ENCODE results near the gene TRPC4AP. TPM values are rescaled to one million over a fixed set of nuclear protein-coding genes. Genes with fewer than 3 reads are reported as not detected.
"Not testable (repeated sequence)": the region's sequence is repeated elsewhere in the genome, so short reads cannot be mapped to it uniquely, and the experiment has no call there.

The TRPC4AP gene
- total RNA-seq, 2 donors from 2014 or later, result 32.4 to 39.2 TPM

DNA sequence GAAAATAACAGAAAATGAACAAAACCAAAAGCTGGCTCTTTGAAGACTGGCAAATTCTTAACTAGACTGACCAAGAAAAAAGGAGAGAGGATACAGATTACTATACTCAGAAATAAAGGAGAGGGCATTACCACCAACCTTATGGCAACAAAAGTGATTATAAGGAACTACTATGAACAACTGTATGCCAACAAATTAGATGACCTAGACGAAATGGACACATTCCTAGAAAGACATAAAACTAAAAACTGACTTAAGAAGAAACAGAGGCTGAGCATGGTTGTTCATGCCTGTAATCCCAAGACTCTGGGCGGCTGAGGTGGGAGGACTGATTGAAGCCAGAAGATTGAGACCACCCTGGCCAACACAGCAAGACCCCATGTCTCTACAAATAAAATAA lies 33.5 kb downstream of the TRPC4AP start:
- H3K9me3 ChIP-seq, result no peaks in the 10 kb centered on the region
- DNase-seq (ENCODE audit: low spot score), result no peak
- no peaks in the 10 kb centered on the region for H3K27me3 ChIP-seq
- TF ChIP-seq, protein P1, sequence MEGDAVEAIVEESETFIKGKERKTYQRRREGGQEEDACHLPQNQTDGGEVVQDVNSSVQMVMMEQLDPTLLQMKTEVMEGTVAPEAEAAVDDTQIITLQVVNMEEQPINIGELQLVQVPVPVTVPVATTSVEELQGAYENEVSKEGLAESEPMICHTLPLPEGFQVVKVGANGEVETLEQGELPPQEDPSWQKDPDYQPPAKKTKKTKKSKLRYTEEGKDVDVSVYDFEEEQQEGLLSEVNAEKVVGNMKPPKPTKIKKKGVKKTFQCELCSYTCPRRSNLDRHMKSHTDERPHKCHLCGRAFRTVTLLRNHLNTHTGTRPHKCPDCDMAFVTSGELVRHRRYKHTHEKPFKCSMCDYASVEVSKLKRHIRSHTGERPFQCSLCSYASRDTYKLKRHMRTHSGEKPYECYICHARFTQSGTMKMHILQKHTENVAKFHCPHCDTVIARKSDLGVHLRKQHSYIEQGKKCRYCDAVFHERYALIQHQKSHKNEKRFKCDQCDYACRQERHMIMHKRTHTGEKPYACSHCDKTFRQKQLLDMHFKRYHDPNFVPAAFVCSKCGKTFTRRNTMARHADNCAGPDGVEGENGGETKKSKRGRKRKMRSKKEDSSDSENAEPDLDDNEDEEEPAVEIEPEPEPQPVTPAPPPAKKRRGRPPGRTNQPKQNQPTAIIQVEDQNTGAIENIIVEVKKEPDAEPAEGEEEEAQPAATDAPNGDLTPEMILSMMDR (IDR thresholded peaks at IDR 0.05), result no peak
- peaks cover 9% of the 10 kb centered on the region for H3K36me3 ChIP-seq
- H3K4me1 ChIP-seq, result peaks cover 0 to 10% of the 10 kb centered on the region in 2 donors
- no peak overlapping the region for H3K27ac ChIP-seq
- H3K4me3 ChIP-seq, result no peak overlapping the region

DNA sequence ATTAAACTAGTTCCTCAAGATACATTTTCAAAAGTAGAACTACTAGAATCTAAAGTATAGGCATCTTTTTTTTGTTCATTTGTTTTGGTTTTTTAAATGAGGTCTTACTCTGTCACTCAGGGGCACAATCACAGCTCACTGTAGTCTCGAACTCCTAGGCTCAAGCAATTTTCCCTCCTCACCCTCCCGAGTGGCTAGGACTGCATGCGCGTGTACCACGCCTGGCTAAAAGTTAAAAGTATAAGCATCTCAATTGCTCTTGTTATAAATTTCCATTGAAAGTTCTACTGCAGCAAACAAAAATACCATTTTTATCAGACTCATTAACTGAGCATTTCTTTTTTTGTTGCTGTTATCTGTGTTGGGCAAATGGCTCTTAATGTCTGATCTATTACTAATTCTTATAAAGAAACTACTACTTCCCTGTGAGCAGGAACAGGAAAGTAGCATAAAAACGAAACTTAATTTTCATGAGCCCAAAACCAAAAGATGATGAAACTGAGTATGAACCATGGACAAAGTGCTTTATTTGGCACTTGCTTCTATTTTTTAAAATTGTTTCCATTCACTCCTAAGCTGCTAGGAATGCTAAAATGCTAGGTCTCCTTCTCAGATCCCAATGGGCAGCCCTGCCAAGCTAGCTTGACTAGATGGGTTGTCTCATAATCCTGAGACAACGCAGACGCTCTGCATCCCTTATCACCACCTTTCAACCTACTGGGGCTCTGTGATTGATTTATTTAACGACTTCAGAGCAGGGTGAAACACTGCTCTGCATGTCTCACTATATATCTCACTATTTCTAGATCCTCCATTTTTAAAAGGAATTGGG lies 36.9 kb downstream of the TRPC4AP start:
- no peaks in the 10 kb centered on the region for H3K9me3 ChIP-seq
- peaks cover 12% of the 10 kb centered on the region for H3K36me3 ChIP-seq
- TF ChIP-seq, protein P1 (IDR thresholded peaks at IDR 0.05), result no peak
- H3K4me1 ChIP-seq, result peaks cover 0 to 18% of the 10 kb centered on the region in 2 donors
- no peak overlapping the region for H3K27ac ChIP-seq
- no peak overlapping the region for H3K4me3 ChIP-seq
- H3K27me3 ChIP-seq, result no peaks in the 10 kb centered on the region
- DNase-seq (ENCODE audit: low spot score), result no peak

DNA sequence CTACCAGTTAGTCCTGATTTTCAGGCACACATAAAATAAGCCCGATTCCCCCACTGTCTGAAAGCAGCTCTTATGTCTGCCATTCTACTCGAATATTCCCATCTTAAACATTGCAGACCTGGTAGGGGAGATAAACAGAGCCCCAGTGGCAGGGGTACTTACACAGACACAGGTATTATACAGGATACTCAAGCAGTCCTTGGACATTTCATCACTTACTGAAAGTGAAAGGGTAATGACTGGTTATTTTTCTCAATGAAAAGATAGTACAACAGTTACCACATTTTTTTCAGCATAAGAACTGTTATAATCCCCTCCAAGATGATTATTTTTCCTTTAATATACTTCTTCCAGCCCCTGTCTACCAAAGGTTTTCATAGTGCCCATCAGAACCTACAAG lies 37.8 kb downstream of the TRPC4AP start:
- Histone ChIP-seq H3K4me1 (peaks cover 0 to 26% of the 10 kb centered on the region in 2 donors), H3K36me3 (peaks cover 12% of the 10 kb centered on the region), H3K27me3 (no peaks in the 10 kb centered on the region), H3K9me3 (no peaks in the 10 kb centered on the region), H3K27ac (no peak overlapping the region), H3K4me3 (no peak overlapping the region)
- TF ChIP-seq, protein P1 (IDR thresholded peaks at IDR 0.05), result no peak
- no peak for DNase-seq (ENCODE audit: low spot score)

DNA sequence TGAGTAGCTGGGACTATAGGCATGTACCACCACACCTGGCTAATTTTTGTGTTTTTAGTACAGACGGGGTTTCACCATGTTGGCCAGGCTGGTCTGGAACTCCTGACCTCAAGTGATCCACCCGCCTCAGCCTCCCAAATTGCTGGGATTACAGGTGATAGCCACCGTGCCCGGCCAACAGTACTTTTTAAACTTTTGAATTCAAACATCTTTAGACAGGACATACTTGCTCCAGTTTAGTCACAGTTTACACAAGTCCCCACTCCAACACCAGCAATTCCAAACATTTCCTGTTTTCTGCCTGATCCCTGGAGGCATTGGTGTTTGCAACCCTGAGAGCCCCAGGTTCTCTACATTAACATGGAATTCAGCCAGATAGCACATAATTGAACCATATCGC lies 40.0 kb downstream of the TRPC4AP start:
- not testable (repeated sequence) for H3K9me3 ChIP-seq; H3K27me3 ChIP-seq; DNase-seq (ENCODE audit: low spot score); H3K4me3 ChIP-seq; H3K27ac ChIP-seq
- Histone ChIP-seq H3K36me3 (peaks cover 31% of the 10 kb centered on the region), H3K4me1 (peaks cover 0 to 28% of the 10 kb centered on the region in 2 donors)

DNA sequence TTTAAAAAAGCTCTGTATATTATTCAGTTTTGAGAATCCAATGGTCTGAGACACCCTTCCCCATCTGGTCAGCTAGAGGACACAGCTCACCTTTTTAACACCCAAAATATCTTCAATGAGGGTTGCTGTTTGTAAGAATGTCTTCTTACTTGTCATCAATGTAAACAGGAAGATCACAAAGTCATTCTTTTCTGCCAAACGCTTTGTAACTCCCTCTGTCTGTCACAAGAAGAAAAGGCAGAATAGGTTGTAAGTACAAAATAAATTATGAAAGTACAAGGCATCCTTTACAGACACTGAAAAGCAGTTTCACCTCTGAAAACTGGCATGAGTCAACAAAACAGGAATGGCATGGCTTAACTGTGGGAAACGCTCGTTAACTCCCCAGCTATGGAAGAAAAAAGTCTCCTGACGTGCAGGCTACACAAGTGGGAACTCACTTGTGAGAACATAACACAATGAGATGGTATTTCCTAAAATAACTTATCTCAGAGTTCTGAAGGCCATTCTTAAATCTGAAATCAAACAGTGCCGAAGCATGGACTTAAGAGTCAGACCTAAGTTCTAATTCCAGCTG lies 42.7 kb downstream of the TRPC4AP start:
- no peak for DNase-seq (ENCODE audit: low spot score)
- no peak overlapping the region for H3K4me3 ChIP-seq
- H3K36me3 ChIP-seq, result peaks cover 43% of the 10 kb centered on the region
- TF ChIP-seq, protein P1 (IDR thresholded peaks at IDR 0.05), result no peak
- H3K27ac ChIP-seq, result peak overlapping the region in 1 of 2 donors; percentile 25
- peaks cover 0 to 24% of the 10 kb centered on the region in 2 donors for H3K4me1 ChIP-seq
- no peaks in the 10 kb centered on the region for H3K9me3 ChIP-seq
- no peaks in the 10 kb centered on the region for H3K27me3 ChIP-seq

DNA sequence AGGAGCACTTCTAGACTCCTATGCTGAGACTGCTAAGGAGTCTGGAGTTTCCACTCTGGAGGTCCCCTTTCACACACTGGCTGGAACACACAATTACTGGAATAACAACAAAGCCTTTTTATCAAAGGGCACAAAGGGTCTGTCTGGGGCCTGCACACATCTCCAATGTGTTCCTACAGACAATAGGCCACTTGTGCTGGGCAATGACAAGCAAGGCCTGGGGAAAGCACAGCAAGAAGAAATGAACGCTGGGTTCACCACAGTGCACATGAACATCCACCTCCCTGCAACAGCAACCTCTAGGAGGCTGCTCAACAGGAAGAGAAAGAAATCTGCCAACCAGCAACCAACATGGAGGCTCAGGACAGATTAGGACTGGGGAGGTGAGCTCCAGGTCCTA lies 43.9 kb downstream of the TRPC4AP start:
- Histone ChIP-seq H3K9me3 (no peaks in the 10 kb centered on the region), H3K4me1 (peaks cover 0 to 19% of the 10 kb centered on the region in 2 donors), H3K27ac (no peak overlapping the region), H3K36me3 (peaks cover 49% of the 10 kb centered on the region), H3K27me3 (no peaks in the 10 kb centered on the region), H3K4me3 (no peak overlapping the region)
- TF ChIP-seq, protein P1 (IDR thresholded peaks at IDR 0.05), result no peak
- DNase-seq (ENCODE audit: low spot score), result no peak
